Calu3 (cell line): Measurements from ENCODE around the gene OTOGL. TPM values are rescaled to one million over a fixed set of nuclear protein-coding genes. Genes with fewer than 3 reads are reported as not detected.

Source experiments
- BruUV-seq: library from RNA; stranded (reverse); fragments of 400-500 nt; replicated peaks from 2 replicates; lab custom pipeline; 2021; lab: Mats Ljungman, UMichigan
- CTCF ChIA-PET: fragments of 300-600 bp; sonication (Branson Sonifier 250); formaldehyde crosslinking; loops from one replicate; lab custom pipeline; 2022; ENCODE audit warnings: antibody characterized with exemption; lab: Charles Lee
- DNase-seq: peaks from one replicate; pipeline ENCODE4 v3.0.0; 2022
- H3K27ac Mint-ChIP-seq: one replicate; pipeline ENCODE4 v1.8.0; 2022; ENCODE audit warnings: mixed read lengths; ENCODE audit not compliant: unreplicated experiment
- H3K27me3 Mint-ChIP-seq: one replicate; pipeline ENCODE4 v1.8.0; 2022; ENCODE audit warnings: mixed read lengths; ENCODE audit not compliant: unreplicated experiment
- H3K36me3 Mint-ChIP-seq: one replicate; pipeline ENCODE4 v1.8.0; 2022; ENCODE audit warnings: mild to moderate bottlenecking, moderate library complexity, mixed read lengths; ENCODE audit not compliant: insufficient read depth, unreplicated experiment
- H3K4me1 Mint-ChIP-seq: one replicate; pipeline ENCODE4 v1.8.0; 2022; ENCODE audit warnings: mild to moderate bottlenecking, low read depth, mixed read lengths; ENCODE audit not compliant: unreplicated experiment
- H3K4me3 Mint-ChIP-seq: one replicate; pipeline ENCODE4 v1.8.0; 2022; ENCODE audit warnings: mild to moderate bottlenecking, low read depth, moderate library complexity, mixed read lengths; ENCODE audit not compliant: unreplicated experiment
- H3K9me3 Mint-ChIP-seq: one replicate; pipeline ENCODE4 v1.8.0; 2022; ENCODE audit warnings: low read depth, mixed read lengths; ENCODE audit not compliant: unreplicated experiment
- intact Hi-C: fragments of 100-400 bp; cut with micrococcal nuclease; formaldehyde crosslinking; loops from one replicate; pipeline ENCODE4 v1.10.0; 2022; ENCODE audit not compliant: unreplicated experiment
- total RNA-seq: library from RNA; stranded (reverse); gene quantifications from 2 replicates; pipeline ENCODE4 v1.2.3, GENCODE V29; 2022
- TF ChIP-seq, protein P1 (sequence below): fragments of 200-600 bp; IDR thresholded peaks from one replicate; pipeline ENCODE4 v1.8.0; 2022; ENCODE audit warnings: antibody characterized with exemption; ENCODE audit not compliant: unreplicated experiment

Gene OTOGL
- total RNA-seq, 1 experiment from 2014 or later: 0.09 TPM

DNA sequence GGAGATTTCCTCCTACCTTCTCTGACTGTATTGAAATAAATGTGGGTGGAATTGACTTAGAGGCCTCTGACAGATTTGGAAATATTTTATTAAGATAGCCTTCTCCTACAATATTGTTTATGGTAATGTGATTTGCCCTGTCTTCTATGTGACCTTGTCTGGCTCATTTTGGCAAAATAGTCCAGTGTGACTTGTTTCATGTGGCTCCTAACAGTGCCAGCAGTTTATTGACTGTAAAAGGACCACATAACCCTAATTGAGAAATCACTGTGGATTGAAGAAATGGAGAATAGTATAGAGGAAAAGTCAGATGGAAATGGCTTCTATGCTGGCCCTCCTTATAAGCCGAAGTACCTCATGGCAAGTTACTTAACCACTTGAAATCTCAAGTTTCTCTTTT, 173.8 kb downstream of the OTOGL start:
- H3K36me3 Mint-ChIP-seq: no peaks in the 10 kb centered on the region
- CTCF ChIA-PET: no interaction called here
- no peak for DNase-seq
- H3K27me3 Mint-ChIP-seq: no peaks in the 10 kb centered on the region
- no TSS peak for BruUV-seq
- no peak overlapping the region for H3K27ac Mint-ChIP-seq
- no peaks in the 10 kb centered on the region for H3K9me3 Mint-ChIP-seq
- TF ChIP-seq, protein P1, sequence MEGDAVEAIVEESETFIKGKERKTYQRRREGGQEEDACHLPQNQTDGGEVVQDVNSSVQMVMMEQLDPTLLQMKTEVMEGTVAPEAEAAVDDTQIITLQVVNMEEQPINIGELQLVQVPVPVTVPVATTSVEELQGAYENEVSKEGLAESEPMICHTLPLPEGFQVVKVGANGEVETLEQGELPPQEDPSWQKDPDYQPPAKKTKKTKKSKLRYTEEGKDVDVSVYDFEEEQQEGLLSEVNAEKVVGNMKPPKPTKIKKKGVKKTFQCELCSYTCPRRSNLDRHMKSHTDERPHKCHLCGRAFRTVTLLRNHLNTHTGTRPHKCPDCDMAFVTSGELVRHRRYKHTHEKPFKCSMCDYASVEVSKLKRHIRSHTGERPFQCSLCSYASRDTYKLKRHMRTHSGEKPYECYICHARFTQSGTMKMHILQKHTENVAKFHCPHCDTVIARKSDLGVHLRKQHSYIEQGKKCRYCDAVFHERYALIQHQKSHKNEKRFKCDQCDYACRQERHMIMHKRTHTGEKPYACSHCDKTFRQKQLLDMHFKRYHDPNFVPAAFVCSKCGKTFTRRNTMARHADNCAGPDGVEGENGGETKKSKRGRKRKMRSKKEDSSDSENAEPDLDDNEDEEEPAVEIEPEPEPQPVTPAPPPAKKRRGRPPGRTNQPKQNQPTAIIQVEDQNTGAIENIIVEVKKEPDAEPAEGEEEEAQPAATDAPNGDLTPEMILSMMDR: no peak
- no peak overlapping the region for H3K4me3 Mint-ChIP-seq
- H3K4me1 Mint-ChIP-seq: peaks cover 19% of the 10 kb centered on the region
- intact Hi-C loops: loop anchor here (10.0 kb wide), 2 partner anchors 228 to 718 kb away; no protein-coding TSS in a partner anchor

DNA sequence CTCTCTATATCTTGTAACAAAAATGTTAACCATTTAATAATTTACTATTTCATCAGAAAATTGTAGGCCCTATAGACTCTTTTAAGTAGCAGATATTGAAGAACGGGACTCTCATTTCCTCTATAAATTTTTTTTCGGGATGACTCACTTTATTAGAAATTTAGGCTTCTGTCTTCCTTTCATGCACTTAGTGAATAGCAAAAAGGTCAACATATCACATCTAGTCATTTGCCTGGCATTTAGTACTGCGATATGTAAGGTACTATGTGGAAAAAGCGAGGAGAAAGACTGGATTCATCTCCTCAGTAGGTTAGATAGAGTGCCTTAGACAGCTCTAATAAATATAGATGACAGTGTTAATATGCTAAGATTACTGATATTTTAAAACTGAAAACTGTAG, 178.4 kb downstream of the OTOGL start:
- DNase-seq: no peak
- H3K9me3 Mint-ChIP-seq: peaks cover 8% of the 10 kb centered on the region
- H3K27me3 Mint-ChIP-seq: no peaks in the 10 kb centered on the region
- CTCF ChIA-PET: no interaction called here
- no peaks in the 10 kb centered on the region for H3K36me3 Mint-ChIP-seq
- no peak overlapping the region for H3K27ac Mint-ChIP-seq
- intact Hi-C loops: loop anchor here (10.0 kb wide), 2 partner anchors 233 to 723 kb away; no protein-coding TSS in a partner anchor
- TF ChIP-seq, protein P1: no peak
- BruUV-seq: no TSS peak
- no peak overlapping the region for H3K4me3 Mint-ChIP-seq
- H3K4me1 Mint-ChIP-seq: no peaks in the 10 kb centered on the region

DNA sequence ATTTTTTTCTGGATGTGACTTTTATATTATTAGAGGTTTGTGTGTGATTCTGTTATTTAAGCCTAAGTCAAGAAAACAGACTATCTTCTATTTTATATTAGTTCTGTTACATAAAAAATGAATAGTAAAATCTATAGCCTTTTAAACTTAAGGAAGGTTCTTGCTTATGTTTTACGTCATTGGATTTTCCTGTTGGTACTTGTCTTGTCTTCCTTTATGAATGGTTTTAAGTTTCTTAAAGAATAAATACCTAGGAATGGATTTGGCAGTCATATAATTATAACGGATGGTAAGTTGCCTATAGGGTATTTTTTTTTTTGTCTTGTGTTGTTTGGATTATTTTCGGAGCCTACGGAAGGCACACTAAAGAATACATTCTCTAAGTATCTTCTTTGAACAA, 182.9 kb downstream of the OTOGL start:
- H3K27ac Mint-ChIP-seq: no peak overlapping the region
- CTCF ChIA-PET: no interaction called here
- no peak overlapping the region for H3K4me3 Mint-ChIP-seq
- BruUV-seq: no TSS peak
- no peaks in the 10 kb centered on the region for H3K36me3 Mint-ChIP-seq
- H3K4me1 Mint-ChIP-seq: no peaks in the 10 kb centered on the region
- peaks cover 8% of the 10 kb centered on the region for H3K9me3 Mint-ChIP-seq
- no peaks in the 10 kb centered on the region for H3K27me3 Mint-ChIP-seq
- intact Hi-C loops: no loop called here
- TF ChIP-seq, protein P1: no peak
- DNase-seq: no peak

DNA sequence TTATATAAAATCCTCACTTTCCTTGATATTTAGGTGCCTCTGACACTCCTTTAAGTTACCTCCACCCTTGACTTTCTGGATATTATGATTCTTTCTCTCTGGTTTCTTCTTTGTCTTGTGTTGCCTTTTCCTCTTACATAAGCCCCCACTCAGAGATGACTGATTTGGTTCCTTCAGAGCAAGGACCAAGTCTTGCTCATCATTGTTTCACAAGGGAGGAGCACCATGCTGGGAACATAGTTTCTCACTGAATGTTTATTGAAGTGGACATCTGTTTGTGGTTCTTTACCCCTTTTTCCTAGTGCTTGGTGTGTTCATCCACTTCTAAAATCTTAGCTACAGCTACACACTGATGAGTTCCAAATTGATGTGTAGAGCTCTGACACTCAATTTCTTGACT, 183.4 kb downstream of the OTOGL start:
- Mint-ChIP-seq H3K9me3 (peaks cover 11% of the 10 kb centered on the region), H3K36me3 (no peaks in the 10 kb centered on the region), H3K4me3 (no peak overlapping the region), H3K27me3 (no peaks in the 10 kb centered on the region), H3K4me1 (no peaks in the 10 kb centered on the region), H3K27ac (no peak overlapping the region)
- intact Hi-C loops: no loop called here
- TF ChIP-seq, protein P1: no peak
- no peak for DNase-seq
- CTCF ChIA-PET: no interaction called here
- BruUV-seq: no TSS peak
